ENCODE results near the gene IRAK2.
A peak's percentile ranks its signal among the peaks of the same experiment; 100 is the strongest.

Gene IRAK2

GRCh38 chr3:10274601-10275000, 109.9 kb downstream of the IRAK2 start:
- Histone ChIP-seq H3K23ac (ENCODE audit: low read length in 2 of 2) (no peak overlapping the region), H3K9me3 (ENCODE audit: control insufficient read depth, low read length) (no peaks in the 10 kb centered on the region), H4K8ac (ENCODE audit: low read length) (no peak overlapping the region), H3K79me1 (replicated peaks; ENCODE audit: low read length, poor library complexity, severe bottlenecking) (peaks cover 41% of the 10 kb centered on the region), H4K91ac (ENCODE audit: low read length) (no peak overlapping the region), H3K4me2 (ENCODE audit: low read length, poor library complexity, severe bottlenecking) (no peak overlapping the region), H3K36me3 (ENCODE audit: control insufficient read depth in 1 of 2, insufficient read depth in 2 of 2, low read depth in 1 of 2, low read length in 2 of 2) (peaks cover 62 to 68% of the 10 kb centered on the region in 2 experiments), H3K18ac (ENCODE audit: low read depth in 1 of 2, low read length in 2 of 2) (no peak overlapping the region), H3K9ac (ENCODE audit: low read length) (no peak overlapping the region), H3K27ac (ENCODE audit: low read length, poor library complexity, severe bottlenecking) (no peak overlapping the region), H3K4ac (ENCODE audit: low read depth in 1 of 2, low read length in 2 of 2) (no peak overlapping the region), H2AK5ac (ENCODE audit: low read length, severe bottlenecking) (no peak overlapping the region), H3K4me3 (ENCODE audit: insufficient read depth in 1 of 2, low read depth in 1 of 2, low read length in 2 of 2) (no peak overlapping the region), H2BK120ac (ENCODE audit: low read depth, low read length) (no peak overlapping the region), H3K4me1 (ENCODE audit: control insufficient read depth, insufficient read depth, low read depth, low read length) (peaks cover 5% of the 10 kb centered on the region), H3K14ac (ENCODE audit: low read length in 2 of 2) (no peak overlapping the region), H2BK15ac (ENCODE audit: low read depth, poor library complexity, severe bottlenecking) (no peak overlapping the region), H2BK12ac (ENCODE audit: low read length in 2 of 2) (no peak overlapping the region), H2BK5ac (ENCODE audit: low read depth, low read length, poor library complexity, severe bottlenecking) (no peak overlapping the region), H2AFZ (ENCODE audit: low read depth, low read length) (no peak overlapping the region), H3K27me3 (ENCODE audit: control insufficient read depth in 1 of 2, insufficient read depth in 1 of 2, low read length in 2 of 2) (no peaks in the 10 kb centered on the region)
- DNase-seq, result no peak
- 94% methylated on average over 1 of the region's 1 CpG for WGBS

GRCh38 chr3:10277115-10277625, 112.5 kb downstream of the IRAK2 start:
- H4K91ac ChIP-seq (ENCODE audit: low read length), result no peak overlapping the region
- no peak overlapping the region for H2AK5ac ChIP-seq (ENCODE audit: low read length, severe bottlenecking)
- H3K4me3 ChIP-seq (ENCODE audit: insufficient read depth in 1 of 2, low read depth in 1 of 2, low read length in 2 of 2), result peak overlapping the region in 1 of 2 experiments; percentile 35
- H4K8ac ChIP-seq (ENCODE audit: low read length), result no peak overlapping the region
- WGBS, result 76% methylated on average over 3 of the region's 3 CpGs
- no peak for DNase-seq
- no peak overlapping the region for H3K14ac ChIP-seq (ENCODE audit: low read length in 2 of 2)
- H3K36me3 ChIP-seq (ENCODE audit: control insufficient read depth in 1 of 2, insufficient read depth in 2 of 2, low read depth in 1 of 2, low read length in 2 of 2), result peaks cover 53 to 66% of the 10 kb centered on the region in 2 experiments
- H3K79me1 ChIP-seq (replicated peaks; ENCODE audit: low read length, poor library complexity, severe bottlenecking), result peaks cover 36% of the 10 kb centered on the region
- no peak overlapping the region for H2AFZ ChIP-seq (ENCODE audit: low read depth, low read length)
- H3K4me1 ChIP-seq (ENCODE audit: control insufficient read depth, insufficient read depth, low read depth, low read length), result peaks cover 5% of the 10 kb centered on the region
- no peak overlapping the region for H3K9ac ChIP-seq (ENCODE audit: low read length)
- no peak overlapping the region for H2BK15ac ChIP-seq (ENCODE audit: low read depth, poor library complexity, severe bottlenecking)
- H3K27me3 ChIP-seq (ENCODE audit: control insufficient read depth in 1 of 2, insufficient read depth in 1 of 2, low read length in 2 of 2), result no peaks in the 10 kb centered on the region
- H3K4me2 ChIP-seq (ENCODE audit: low read length, poor library complexity, severe bottlenecking), result no peak overlapping the region
- no peak overlapping the region for H2BK120ac ChIP-seq (ENCODE audit: low read depth, low read length)
- H3K23ac ChIP-seq (ENCODE audit: low read length in 2 of 2), result no peak overlapping the region
- H3K9me3 ChIP-seq (ENCODE audit: control insufficient read depth, low read length), result no peaks in the 10 kb centered on the region
- H3K18ac ChIP-seq (ENCODE audit: low read depth in 1 of 2, low read length in 2 of 2), result no peak overlapping the region
- no peak overlapping the region for H2BK5ac ChIP-seq (ENCODE audit: low read depth, low read length, poor library complexity, severe bottlenecking)
- peak overlapping the region in 1 of 2 experiments; percentile 15 for H3K4ac ChIP-seq (ENCODE audit: low read depth in 1 of 2, low read length in 2 of 2)
- no peak overlapping the region for H2BK12ac ChIP-seq (ENCODE audit: low read length in 2 of 2)
- H3K27ac ChIP-seq (ENCODE audit: low read length, poor library complexity, severe bottlenecking), result no peak overlapping the region

DNA sequence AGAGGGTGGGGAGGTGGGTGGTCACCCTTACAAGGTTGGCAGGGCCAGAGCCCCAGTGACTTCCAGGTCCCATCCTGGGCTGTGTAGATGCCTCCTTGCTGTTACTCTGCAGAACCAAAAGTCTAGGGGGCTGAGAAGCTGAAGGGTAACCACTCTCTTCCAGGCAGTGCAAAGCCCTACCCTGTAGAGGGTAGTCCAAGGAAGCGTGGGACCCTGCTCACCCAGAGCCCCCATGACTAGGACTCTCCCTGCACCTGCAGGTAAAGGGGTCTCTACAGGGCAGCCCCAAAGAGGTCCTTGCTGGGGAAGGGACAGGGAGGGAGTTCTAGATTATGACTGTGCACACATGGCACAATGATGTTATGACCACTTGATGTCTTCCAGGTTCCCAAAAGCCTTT, 113.8 kb downstream of the IRAK2 start:
- Histone ChIP-seq H3K79me1 (replicated peaks; ENCODE audit: low read length, poor library complexity, severe bottlenecking) (peaks cover 36% of the 10 kb centered on the region), H3K18ac (ENCODE audit: low read depth in 1 of 2, low read length in 2 of 2) (no peak overlapping the region), H3K4ac (ENCODE audit: low read depth in 1 of 2, low read length in 2 of 2) (no peak overlapping the region), H4K91ac (ENCODE audit: low read length) (no peak overlapping the region), H2AK5ac (ENCODE audit: low read length, severe bottlenecking) (no peak overlapping the region), H3K4me3 (ENCODE audit: insufficient read depth in 1 of 2, low read depth in 1 of 2, low read length in 2 of 2) (no peak overlapping the region), H2BK15ac (ENCODE audit: low read depth, poor library complexity, severe bottlenecking) (no peak overlapping the region), H3K23ac (ENCODE audit: low read length in 2 of 2) (no peak overlapping the region), H2BK120ac (ENCODE audit: low read depth, low read length) (no peak overlapping the region), H2BK5ac (ENCODE audit: low read depth, low read length, poor library complexity, severe bottlenecking) (no peak overlapping the region), H3K9me3 (ENCODE audit: control insufficient read depth, low read length) (no peaks in the 10 kb centered on the region), H2BK12ac (ENCODE audit: low read length in 2 of 2) (no peak overlapping the region), H3K4me1 (ENCODE audit: control insufficient read depth, insufficient read depth, low read depth, low read length) (peaks cover 2% of the 10 kb centered on the region), H3K36me3 (ENCODE audit: control insufficient read depth in 1 of 2, insufficient read depth in 2 of 2, low read depth in 1 of 2, low read length in 2 of 2) (peaks cover 49 to 63% of the 10 kb centered on the region in 2 experiments), H3K9ac (ENCODE audit: low read length) (no peak overlapping the region), H3K14ac (ENCODE audit: low read length in 2 of 2) (no peak overlapping the region), H3K27me3 (ENCODE audit: control insufficient read depth in 1 of 2, insufficient read depth in 1 of 2, low read length in 2 of 2) (no peaks in the 10 kb centered on the region), H3K27ac (ENCODE audit: low read length, poor library complexity, severe bottlenecking) (no peak overlapping the region), H3K4me2 (ENCODE audit: low read length, poor library complexity, severe bottlenecking) (no peak overlapping the region), H4K8ac (ENCODE audit: low read length) (no peak overlapping the region), H2AFZ (ENCODE audit: low read depth, low read length) (no peak overlapping the region)
- no peak for DNase-seq
- WGBS, result 100% methylated on average over 1 of the region's 1 CpG

DNA sequence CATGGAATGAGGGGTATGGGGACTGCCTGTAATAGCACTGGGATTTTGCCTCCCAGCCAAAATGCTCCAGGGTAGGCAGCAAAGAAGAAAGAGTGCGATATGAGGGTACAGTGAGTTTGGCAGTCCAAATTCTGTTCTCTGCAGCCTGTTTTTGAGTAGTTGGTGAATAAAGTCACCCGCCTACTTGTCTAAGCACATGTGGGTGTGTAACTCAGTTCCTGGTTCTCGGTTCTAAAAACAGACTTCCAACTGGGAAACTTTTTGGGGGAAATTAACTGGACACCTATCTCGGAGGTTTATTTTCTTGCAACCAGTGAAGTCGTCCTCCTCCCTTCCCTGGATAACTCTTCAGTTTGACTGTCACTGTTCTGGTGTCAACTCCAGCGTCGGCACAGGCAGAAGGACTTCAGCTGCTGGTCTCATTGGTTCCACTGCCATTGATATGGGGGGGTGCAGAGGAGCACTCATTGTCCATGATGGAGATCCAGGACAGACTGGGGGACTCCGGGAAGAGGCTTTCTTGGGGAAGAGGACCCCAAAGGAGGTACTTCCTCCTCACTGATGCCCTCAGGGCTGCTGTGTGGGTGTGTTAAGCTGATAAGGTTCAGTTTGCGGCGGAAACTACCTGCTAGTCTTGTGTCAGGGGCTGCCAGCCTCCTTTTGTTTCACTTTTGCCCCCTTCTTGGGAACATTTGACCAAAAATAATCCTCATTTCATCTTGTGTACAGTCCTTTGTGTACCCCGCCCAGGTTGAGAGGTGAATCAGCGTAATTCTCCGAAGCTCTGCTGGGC, 114.9 kb downstream of the IRAK2 start:
- H3K18ac ChIP-seq (ENCODE audit: low read depth in 1 of 2, low read length in 2 of 2), result no peak overlapping the region
- H2BK5ac ChIP-seq (ENCODE audit: low read depth, low read length, poor library complexity, severe bottlenecking), result no peak overlapping the region
- no peak for DNase-seq
- H4K91ac ChIP-seq (ENCODE audit: low read length), result no peak overlapping the region
- no peaks in the 10 kb centered on the region for H3K27me3 ChIP-seq (ENCODE audit: control insufficient read depth in 1 of 2, insufficient read depth in 1 of 2, low read length in 2 of 2)
- peaks cover 47% of the 10 kb centered on the region for H3K79me1 ChIP-seq (replicated peaks; ENCODE audit: low read length, poor library complexity, severe bottlenecking)
- no peak overlapping the region for H2AK5ac ChIP-seq (ENCODE audit: low read length, severe bottlenecking)
- H3K23ac ChIP-seq (ENCODE audit: low read length in 2 of 2), result no peak overlapping the region
- H2AFZ ChIP-seq (ENCODE audit: low read depth, low read length), result no peak overlapping the region
- H3K9ac ChIP-seq (ENCODE audit: low read length), result no peak overlapping the region
- WGBS, result 97% methylated on average over 13 of the region's 13 CpGs
- H3K27ac ChIP-seq (ENCODE audit: low read length, poor library complexity, severe bottlenecking), result no peak overlapping the region
- H3K4me3 ChIP-seq (ENCODE audit: insufficient read depth in 1 of 2, low read depth in 1 of 2, low read length in 2 of 2), result no peak overlapping the region
- no peak overlapping the region for H3K14ac ChIP-seq (ENCODE audit: low read length in 2 of 2)
- H2BK120ac ChIP-seq (ENCODE audit: low read depth, low read length), result no peak overlapping the region
- H2BK12ac ChIP-seq (ENCODE audit: low read length in 2 of 2), result no peak overlapping the region
- H4K8ac ChIP-seq (ENCODE audit: low read length), result no peak overlapping the region
- H3K4me2 ChIP-seq (ENCODE audit: low read length, poor library complexity, severe bottlenecking), result no peak overlapping the region
- peaks cover 1% of the 10 kb centered on the region for H3K4me1 ChIP-seq (ENCODE audit: control insufficient read depth, insufficient read depth, low read depth, low read length)
- H3K4ac ChIP-seq (ENCODE audit: low read depth in 1 of 2, low read length in 2 of 2), result no peak overlapping the region
- H3K9me3 ChIP-seq (ENCODE audit: control insufficient read depth, low read length), result no peaks in the 10 kb centered on the region
- H3K36me3 ChIP-seq (ENCODE audit: control insufficient read depth in 1 of 2, insufficient read depth in 2 of 2, low read depth in 1 of 2, low read length in 2 of 2), result peaks cover 60 to 68% of the 10 kb centered on the region in 2 experiments
- no peak overlapping the region for H2BK15ac ChIP-seq (ENCODE audit: low read depth, poor library complexity, severe bottlenecking)

All from mesenchymal stem cell (in vitro differentiated cells and primary cell).